ENCODE data around the gene CTSL. TPM values are rescaled to one million over a fixed set of nuclear protein-coding genes. Genes with fewer than 3 reads are reported as not detected.

Gene CTSL
- total and polyA plus RNA-seq, 2 of the 13 experiments (the other 11 are each of a cell fraction or from before 2014, with no cell fraction given) = 78.1 to 113 TPM

GRCh38 chr9:87702921-87703320 lies 23.0 kb upstream of the CTSL start (continued):
- TF ChIP-seq ZBTB2 (CRISPR knock-in tag; IDR thresholded peaks at IDR 0.05; ENCODE audit: low read depth) = no peak
- TF ChIP-seq POGZ (CRISPR knock-in tag; IDR thresholded peaks at IDR 0.05) = no peak

DNA sequence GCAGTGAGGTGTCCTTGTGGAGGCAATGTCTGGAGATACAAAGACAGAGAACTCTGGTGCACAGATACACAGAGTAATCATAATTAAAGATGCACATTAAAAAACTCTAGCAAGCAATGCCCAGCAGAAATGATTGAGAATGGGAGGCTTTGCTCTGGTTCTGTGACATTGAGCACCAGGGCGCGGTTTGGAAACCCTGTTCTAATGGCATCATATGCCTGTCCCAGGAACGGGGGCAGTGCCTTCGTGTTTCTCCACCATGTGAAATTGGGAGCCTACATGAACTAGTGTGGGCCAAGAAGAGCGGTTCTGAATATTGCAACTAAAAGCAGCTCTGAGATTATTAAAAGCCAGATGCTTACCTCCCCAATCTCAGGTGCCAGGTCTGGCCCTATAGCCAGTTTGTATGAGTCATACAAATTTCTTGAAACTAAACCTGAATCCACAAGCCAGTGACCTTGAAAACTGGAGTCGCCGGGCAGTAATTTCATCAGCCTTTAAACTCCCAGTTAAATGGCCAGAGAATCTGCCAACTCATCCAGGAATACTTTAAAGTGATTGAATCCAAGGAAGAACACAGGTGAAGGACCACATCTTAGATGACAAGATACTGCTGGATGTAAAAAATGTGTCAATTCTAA lies 22.2 kb upstream of the CTSL start:
- TF ChIP-seq TCF7 (IDR thresholded peaks at IDR 0.05; ENCODE audit: low read depth) (no peak), IKZF5 (CRISPR knock-in tag; IDR thresholded peaks at IDR 0.05) (no peak), CEBPZ (IDR thresholded peaks at IDR 0.05; ENCODE audit: low read length) (no peak), HCFC1 (IDR thresholded peaks at IDR 0.05; ENCODE audit: low read depth, low read length) (no peak), ZNF777 (CRISPR knock-in tag; IDR thresholded peaks at IDR 0.05) (no peak), FOSL2 (CRISPR knock-in tag; IDR thresholded peaks at IDR 0.05) (peak; percentile 77), NFE2 (CRISPR knock-in tag; IDR thresholded peaks at IDR 0.05) (peak; percentile 39; the same call in 1 of the 2 replicates)
- TF ChIP-seq, protein P1, sequence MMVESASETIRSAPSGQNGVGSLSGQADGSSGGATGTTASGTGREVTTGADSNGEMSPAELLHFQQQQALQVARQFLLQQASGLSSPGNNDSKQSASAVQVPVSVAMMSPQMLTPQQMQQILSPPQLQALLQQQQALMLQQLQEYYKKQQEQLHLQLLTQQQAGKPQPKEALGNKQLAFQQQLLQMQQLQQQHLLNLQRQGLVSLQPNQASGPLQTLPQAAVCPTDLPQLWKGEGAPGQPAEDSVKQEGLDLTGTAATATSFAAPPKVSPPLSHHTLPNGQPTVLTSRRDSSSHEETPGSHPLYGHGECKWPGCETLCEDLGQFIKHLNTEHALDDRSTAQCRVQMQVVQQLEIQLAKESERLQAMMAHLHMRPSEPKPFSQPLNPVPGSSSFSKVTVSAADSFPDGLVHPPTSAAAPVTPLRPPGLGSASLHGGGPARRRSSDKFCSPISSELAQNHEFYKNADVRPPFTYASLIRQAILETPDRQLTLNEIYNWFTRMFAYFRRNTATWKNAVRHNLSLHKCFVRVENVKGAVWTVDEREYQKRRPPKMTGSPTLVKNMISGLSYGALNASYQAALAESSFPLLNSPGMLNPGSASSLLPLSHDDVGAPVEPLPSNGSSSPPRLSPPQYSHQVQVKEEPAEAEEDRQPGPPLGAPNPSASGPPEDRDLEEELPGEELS (CRISPR knock-in tag; IDR thresholded peaks at IDR 0.05) = no peak

More for the DNA sequence above, 22.2 kb upstream of the CTSL start:
- no TSS peak for BruUV-seq (replicated peaks)
- Histone ChIP-seq H3K79me2 (ENCODE audit: insufficient read depth, low read length) (no peaks in the 10 kb centered on the region), H3K27ac (ENCODE audit: extremely low read length, insufficient read depth, low read length) (no peak overlapping the region), H3K9me3 (ENCODE audit: low read length) (no peaks in the 10 kb centered on the region), H3K4me1 (ENCODE audit: insufficient read depth, low read length) (0 out of 2 replicates have a peak, but pooled peaks cover 12% of the 10 kb centered on the region), H2AFZ (ENCODE audit: low read length) (no peak overlapping the region), H3K4me2 (ENCODE audit: low read depth, low read length) (no peak overlapping the region), H3K4me3 (replicated peaks in 1 of 3; ENCODE audit: insufficient read depth in 1 of 3, low read depth in 2 of 3, low read length in 3 of 3) (no peak overlapping the region), H3K9ac (ENCODE audit: insufficient read depth, low read depth, low read length) (no peak overlapping the region), H3K36me3 (replicated peaks in 1 of 2; ENCODE audit: control insufficient read depth in 1 of 2, insufficient read depth in 2 of 2, low read length in 2 of 2) (peaks cover 6 to 48% of the 10 kb centered on the region in 2 experiments; a peak in 4 of 5 replicates), H4K20me1 (ENCODE audit: insufficient read depth, low read length) (no peaks in the 10 kb centered on the region), H3K27me3 (ENCODE audit: control insufficient read depth in 1 of 2, insufficient read depth in 2 of 2, low read length in 2 of 2) (no peaks in the 10 kb centered on the region)
- ChIA-PET POLR2A (interaction anchor here (1.1 kb wide), 1 partner anchor 22 kb away, joined by 6 read pairs; the partner anchor contains the start of gene CTSL), CTCF (ENCODE audit: low intra/inter-chr PET ratio, low total read pairs) (no interaction called here)
- intact Hi-C loops (cut with micrococcal nuclease; ENCODE audit: unreplicated experiment) = no loop called here
- FAIRE-seq (no peak), ATAC-seq (no peak), DNase-seq (ENCODE audit: low spot score) (peak; percentile 41)
- in situ Hi-C loops (cut with HindIII; ENCODE audit: extremely low pct_ligation_motif_present, low pct_unique_long_range_greater_than_20kb) = no loop called here
- 81% methylated on average over 6 of the region's 7 CpGs for WGBS (ENCODE audit: low lambda C conversion rate)
